ENCODE results near the gene EPHA10.

EPHA10 gene

GRCh38 chr1:37767488-37767887, 2.6 kb upstream of the EPHA10 start:
- no peak overlapping the region for H3K4me3 ChIP-seq (ENCODE audit: low read depth, low read length)
- no peak for TF ChIP-seq CTCF (IDR thresholded peaks at IDR 0.05; ENCODE audit: borderline replicate concordance, insufficient read depth, low read depth, low read length)

- no peak for TF ChIP-seq CTCF (IDR thresholded peaks at IDR 0.05; ENCODE audit: borderline replicate concordance, insufficient read depth, low read depth, low read length)
- H3K4me3 ChIP-seq (ENCODE audit: low read depth, low read length): no peak overlapping the region
These were observed 1.2 kb upstream of the EPHA10 start for GRCh38 chr1:37765916-37766664.

GRCh38 chr1:37764414-37764825, 500 bp downstream of the EPHA10 start:
- no peak for TF ChIP-seq CTCF (IDR thresholded peaks at IDR 0.05; ENCODE audit: borderline replicate concordance, insufficient read depth, low read depth, low read length)
- no peak overlapping the region for H3K4me3 ChIP-seq (ENCODE audit: low read depth, low read length)

GRCh38 chr1:37763791-37764413, 1.0 kb downstream of the EPHA10 start:
- H3K4me3 ChIP-seq (ENCODE audit: low read depth, low read length): no peak overlapping the region
- no peak for TF ChIP-seq CTCF (IDR thresholded peaks at IDR 0.05; ENCODE audit: borderline replicate concordance, insufficient read depth, low read depth, low read length)

- TF ChIP-seq CTCF (IDR thresholded peaks at IDR 0.05; ENCODE audit: borderline replicate concordance, insufficient read depth, low read depth, low read length): no peak
- H3K4me3 ChIP-seq (ENCODE audit: low read depth, low read length): no peak overlapping the region
These were observed 2.4 kb downstream of the EPHA10 start for GRCh38 chr1:37762516-37762915.

- TF ChIP-seq CTCF (IDR thresholded peaks at IDR 0.05; ENCODE audit: borderline replicate concordance, insufficient read depth, low read depth, low read length): no peak
- H3K4me3 ChIP-seq (ENCODE audit: low read depth, low read length): no peak overlapping the region
These were observed 3.4 kb downstream of the EPHA10 start for GRCh38 chr1:37761416-37762095.

Data from GM12875 (cell line).